Pons (tissue), 1 donor: Measurements from ENCODE around the gene DLGAP1.
A peak's percentile ranks its signal among the peaks of the same experiment; 100 is the strongest.

Experiments
- DNase-seq: peaks from one replicate; pipeline ENCODE4 v3.0.0-alpha.2; 2016; ENCODE audit warnings: low spot score

Gene DLGAP1

DNA sequence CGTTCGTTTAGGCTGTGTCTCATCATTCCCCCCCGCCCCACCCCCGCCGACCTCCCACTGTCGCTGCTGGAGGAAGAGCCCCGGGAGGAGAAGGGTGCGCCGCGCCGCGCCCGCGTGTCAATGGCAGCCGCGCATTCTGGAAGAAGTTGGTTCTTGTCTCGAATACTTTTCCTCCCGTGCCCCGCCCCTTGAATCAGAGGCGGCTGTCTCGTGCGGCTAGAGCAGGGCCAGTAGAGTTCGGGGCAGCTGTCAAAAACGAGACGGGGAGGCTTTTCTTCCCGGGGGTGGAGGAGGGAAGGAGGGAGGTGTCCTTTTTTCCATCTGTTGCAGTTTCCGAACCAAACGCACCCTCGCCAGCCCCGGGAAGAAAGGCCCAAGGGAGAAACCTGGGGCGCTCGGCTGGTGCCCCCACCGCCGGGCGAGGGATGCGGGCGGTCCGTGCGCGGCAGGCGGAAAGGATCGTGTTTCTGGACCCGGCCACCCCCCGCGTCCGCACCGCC is 1005.5 kb downstream of the DLGAP1 start:
- DNase-seq: no peak

DNA sequence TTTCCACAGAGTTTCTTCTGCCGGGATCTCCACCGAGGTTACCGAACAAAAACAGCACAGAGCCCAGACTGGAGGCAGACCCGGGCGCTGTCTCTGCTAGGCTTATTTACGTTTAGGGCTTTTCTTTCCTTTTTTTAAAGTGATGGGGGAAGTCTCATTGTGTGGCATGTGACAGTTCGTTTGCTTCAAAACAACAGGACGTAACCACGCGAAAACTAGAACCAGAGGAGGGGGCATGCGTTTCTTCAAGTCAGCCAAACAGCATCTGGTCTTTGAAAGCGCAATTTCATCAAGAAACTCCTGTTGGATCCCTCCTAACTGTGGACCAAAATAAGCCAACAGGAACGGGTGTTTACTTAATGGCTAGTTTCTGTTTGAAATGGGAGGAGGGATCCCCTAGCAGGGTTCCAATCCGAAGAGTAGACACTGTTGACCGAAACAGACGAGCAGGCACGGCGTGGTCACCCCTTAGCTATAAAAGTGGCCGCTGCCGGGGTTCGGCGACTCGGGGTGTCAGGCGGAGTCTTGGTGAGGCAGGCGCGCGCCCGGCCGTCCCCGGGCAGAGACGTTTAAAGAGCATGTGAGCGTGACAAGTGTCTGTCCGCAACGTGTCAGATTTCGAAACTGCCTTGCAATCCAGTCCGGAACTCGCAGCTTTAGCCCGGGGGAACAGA is 1006.1 kb downstream of the DLGAP1 start:
- DNase-seq: peak; percentile 78

DNA sequence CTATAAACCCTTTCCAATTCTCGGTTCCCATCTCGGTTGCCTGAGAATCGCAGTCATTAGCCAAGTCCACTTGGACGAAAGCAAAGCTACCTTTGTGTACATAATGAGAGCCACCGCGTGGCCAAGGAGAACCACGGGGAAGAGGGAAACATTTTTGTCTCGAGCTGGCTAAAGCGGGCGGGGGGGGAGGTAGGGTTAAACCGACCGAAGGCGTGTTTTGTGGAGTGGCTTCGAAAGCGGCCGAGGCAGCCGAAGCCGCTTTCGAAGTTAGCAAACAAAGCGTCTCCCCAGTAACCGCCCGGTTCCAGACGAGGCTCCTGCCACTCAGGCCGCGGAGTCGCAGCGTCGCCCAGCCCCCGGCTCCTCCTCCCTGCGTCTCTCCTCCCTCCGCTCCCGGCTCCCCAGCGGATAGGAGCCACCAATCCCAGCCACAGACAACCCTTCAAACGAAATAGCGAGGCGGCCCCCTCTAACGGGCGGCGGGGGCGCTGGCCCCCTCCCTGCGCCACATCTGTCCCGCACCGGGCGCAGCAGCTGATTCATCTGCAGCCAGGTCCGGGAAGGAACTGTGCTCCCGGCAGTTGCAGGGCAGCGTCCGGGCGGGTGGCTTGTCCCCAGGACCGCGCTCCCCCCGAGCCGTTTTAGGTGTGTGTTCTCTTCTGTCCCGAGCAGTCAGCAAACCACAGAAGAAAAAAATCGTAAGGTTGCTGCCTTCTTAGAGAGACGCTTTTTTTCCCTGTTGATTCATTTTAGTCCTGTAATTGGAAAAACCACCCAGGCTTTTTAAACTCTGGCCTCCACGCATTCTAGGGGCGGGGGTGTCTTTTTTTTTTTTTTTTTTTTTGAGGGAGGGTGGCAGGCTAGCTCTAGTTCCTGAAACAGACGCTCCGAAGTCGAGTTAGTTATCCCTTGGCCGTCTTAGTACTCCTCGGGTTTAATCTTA is 1006.9 kb downstream of the DLGAP1 start:
- DNase-seq: peak; percentile 92

DNA sequence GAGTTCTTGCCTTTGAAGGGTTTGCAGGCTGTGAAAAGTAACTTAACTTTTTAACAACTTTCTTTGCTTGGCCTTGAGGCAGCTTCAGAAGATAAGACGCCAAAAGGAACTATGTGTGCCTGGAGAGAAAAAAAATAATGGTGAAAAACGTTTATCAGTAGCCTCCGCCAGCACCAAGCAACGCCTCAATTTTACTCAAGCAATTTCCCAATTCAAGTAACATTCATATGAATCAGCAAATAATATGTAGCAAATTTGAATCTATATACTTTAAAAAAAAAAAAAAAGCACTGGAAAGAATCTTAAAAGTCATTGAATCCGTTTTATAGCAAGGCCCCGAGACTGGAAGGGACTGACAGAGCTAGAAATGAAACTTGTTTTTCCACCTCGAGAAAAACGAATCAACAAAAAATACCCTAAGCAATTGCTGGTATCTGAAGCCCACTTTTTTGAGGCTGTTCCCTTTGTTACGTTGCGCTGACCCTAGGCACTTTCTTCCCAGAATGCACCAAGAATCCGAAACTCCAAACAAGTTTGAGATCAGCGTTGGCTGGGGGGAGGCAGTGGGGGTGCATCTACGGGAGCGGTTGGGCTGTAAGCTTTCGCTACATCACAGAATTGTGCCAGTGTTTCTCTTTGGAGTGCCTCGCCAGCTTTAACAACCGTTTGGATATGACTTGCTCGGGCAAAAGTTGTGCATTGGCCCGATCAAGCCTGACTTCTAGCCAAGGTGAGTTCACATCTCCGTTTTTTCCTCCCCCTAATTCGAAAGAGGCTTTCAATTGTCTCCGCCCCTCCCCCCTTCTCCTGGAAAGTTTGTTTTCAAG is 1007.8 kb downstream of the DLGAP1 start:
- peak; percentile 68 for DNase-seq
